ENCODE data around the gene FZD2.
"Not testable (repeated sequence)": the region's sequence is repeated elsewhere in the genome, so short reads cannot be mapped to it uniquely, and the experiment has no call there.

Gene FZD2

DNA sequence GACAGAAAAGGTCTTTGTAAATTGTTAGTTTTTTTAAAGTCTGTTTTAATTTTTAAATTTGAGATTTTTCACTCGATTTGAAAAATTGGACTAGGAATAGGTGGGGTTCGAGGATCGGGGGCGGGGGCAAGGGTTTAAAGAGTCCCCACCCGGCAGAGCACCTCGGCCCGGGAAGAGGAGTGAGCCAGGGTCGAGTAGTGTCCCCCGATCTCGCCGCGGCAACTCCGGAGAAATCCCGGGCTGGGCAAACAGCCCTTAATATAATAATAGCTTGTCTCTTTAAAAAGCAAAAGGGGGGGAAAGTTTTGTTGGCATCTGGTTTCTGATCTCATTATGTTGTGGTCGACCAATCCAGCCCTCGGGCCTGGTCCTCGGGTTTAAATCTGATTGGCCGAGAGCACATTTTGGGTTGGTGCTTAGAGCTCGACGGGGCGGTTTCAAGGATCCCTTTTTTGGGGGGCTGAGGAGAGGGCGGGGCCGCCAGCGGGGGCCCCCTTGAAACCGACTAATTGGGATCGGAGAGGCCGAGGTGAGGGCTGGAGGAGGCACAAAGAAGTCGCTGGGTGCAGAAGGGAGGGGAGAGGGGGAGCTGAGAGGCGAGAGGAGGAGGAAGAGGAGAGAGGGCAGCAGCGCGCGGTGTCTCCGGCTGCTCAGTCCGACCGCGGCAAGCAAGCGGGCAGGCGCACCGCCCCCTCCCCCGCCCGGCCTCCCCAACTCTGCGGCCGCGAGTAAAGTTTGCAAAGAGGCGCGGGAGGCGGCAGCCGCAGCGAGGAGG lies at the start of gene FZD2:
Gene FZD2 (plus strand): TSS at position 653 of the 775 bp plus-strand sequence. CDS start 205 bp downstream, outside the sequence.
- DNase-seq (ENCODE audit: low read depth), result peak; percentile 99
- TF ChIP-seq, protein P1, sequence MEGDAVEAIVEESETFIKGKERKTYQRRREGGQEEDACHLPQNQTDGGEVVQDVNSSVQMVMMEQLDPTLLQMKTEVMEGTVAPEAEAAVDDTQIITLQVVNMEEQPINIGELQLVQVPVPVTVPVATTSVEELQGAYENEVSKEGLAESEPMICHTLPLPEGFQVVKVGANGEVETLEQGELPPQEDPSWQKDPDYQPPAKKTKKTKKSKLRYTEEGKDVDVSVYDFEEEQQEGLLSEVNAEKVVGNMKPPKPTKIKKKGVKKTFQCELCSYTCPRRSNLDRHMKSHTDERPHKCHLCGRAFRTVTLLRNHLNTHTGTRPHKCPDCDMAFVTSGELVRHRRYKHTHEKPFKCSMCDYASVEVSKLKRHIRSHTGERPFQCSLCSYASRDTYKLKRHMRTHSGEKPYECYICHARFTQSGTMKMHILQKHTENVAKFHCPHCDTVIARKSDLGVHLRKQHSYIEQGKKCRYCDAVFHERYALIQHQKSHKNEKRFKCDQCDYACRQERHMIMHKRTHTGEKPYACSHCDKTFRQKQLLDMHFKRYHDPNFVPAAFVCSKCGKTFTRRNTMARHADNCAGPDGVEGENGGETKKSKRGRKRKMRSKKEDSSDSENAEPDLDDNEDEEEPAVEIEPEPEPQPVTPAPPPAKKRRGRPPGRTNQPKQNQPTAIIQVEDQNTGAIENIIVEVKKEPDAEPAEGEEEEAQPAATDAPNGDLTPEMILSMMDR (conservative IDR thresholded peaks at IDR 0.05; ENCODE audit: low read length), result no peak
- peak within 1 kb of the TSS; percentile 78 for H3K4me3 ChIP-seq (ENCODE audit: low read length)

GRCh38 chr17:44511241-44512134 lies 45.8 kb upstream of the FZD2 start:
- DNase-seq (ENCODE audit: low read depth); H3K4me3 ChIP-seq (ENCODE audit: low read length): not testable (repeated sequence)

- H3K4me3 ChIP-seq (ENCODE audit: low read length), result no peak overlapping the region
- TF ChIP-seq, protein P1 (conservative IDR thresholded peaks at IDR 0.05; ENCODE audit: low read length), result no peak
- peak; percentile 49 for DNase-seq (ENCODE audit: low read depth)
Observed at GRCh38 chr17:44518032-44518431, 39.3 kb upstream of the FZD2 start.

GRCh38 chr17:44522883-44523671 lies 34.2 kb upstream of the FZD2 start:
- DNase-seq (ENCODE audit: low read depth), result peak; percentile 69
- no peak overlapping the region for H3K4me3 ChIP-seq (ENCODE audit: low read length)
- TF ChIP-seq, protein P1 (conservative IDR thresholded peaks at IDR 0.05; ENCODE audit: low read length), result peak; percentile 79

- TF ChIP-seq, protein P1 (conservative IDR thresholded peaks at IDR 0.05; ENCODE audit: low read length), result no peak
- no peak overlapping the region for H3K4me3 ChIP-seq (ENCODE audit: low read length)
- no peak for DNase-seq (ENCODE audit: low read depth)
Observed at GRCh38 chr17:44523672-44523972, 33.7 kb upstream of the FZD2 start.

GRCh38 chr17:44527102-44527501 lies 30.2 kb upstream of the FZD2 start:
- no peak overlapping the region for H3K4me3 ChIP-seq (ENCODE audit: low read length)
- DNase-seq (ENCODE audit: low read depth), result no peak
- TF ChIP-seq, protein P1 (conservative IDR thresholded peaks at IDR 0.05; ENCODE audit: low read length), result no peak

- TF ChIP-seq, protein P1 (conservative IDR thresholded peaks at IDR 0.05; ENCODE audit: low read length), result no peak
- no peak overlapping the region for H3K4me3 ChIP-seq (ENCODE audit: low read length)
- no peak for DNase-seq (ENCODE audit: low read depth)
Observed at GRCh38 chr17:44527954-44528353, 29.3 kb upstream of the FZD2 start.
